Lung (tissue), 12 donors: ENCODE results near the gene MYO10. TPM values are rescaled to one million over a fixed set of nuclear protein-coding genes. Genes with fewer than 3 reads are reported as not detected.

Experiments used
- ATAC-seq: fragments of 200-7000 bp; cut with Tn5 transposase; one replicate; pipeline ENCODE4 v1.9.1; 2020; ENCODE audit warnings: moderate number of reproducible peaks; ENCODE audit not compliant: insufficient read depth, low FRiP score
- DNase-seq, 3 donors: peaks; one replicate each; pipeline ENCODE4 v3.0.0-alpha.2; 2013 to 2017
- H3K27ac ChIP-seq, 2 donors: one replicate each; pipeline ENCODE4 v1.5.1; 2013; ENCODE audit warnings: mild to moderate bottlenecking in 2 of 2, moderate library complexity in 2 of 2, control low read depth in 1 of 2, inconsistent platforms in 1 of 2, low read depth in 1 of 2, low read length in 1 of 2
- H3K27me3 ChIP-seq, 3 donors: one replicate each; pipeline ENCODE4 v1.5.1; 2013; ENCODE audit warnings: low read length in 2 of 3; ENCODE audit not compliant: control insufficient read depth in 3 of 3, insufficient read depth in 3 of 3
- H3K36me3 ChIP-seq, 4 donors: one replicate each; pipeline ENCODE4 v1.5.1; 2013; ENCODE audit warnings: low read length in 4 of 4, mild to moderate bottlenecking in 1 of 4, moderate library complexity in 1 of 4; ENCODE audit not compliant: control insufficient read depth in 4 of 4, insufficient read depth in 4 of 4
- H3K4me1 ChIP-seq, 5 donors: one replicate each; pipeline ENCODE4 v1.5.1; 2013; ENCODE audit warnings: low read length in 5 of 5, mild to moderate bottlenecking in 2 of 5, moderate library complexity in 1 of 5; ENCODE audit not compliant: control insufficient read depth in 5 of 5, insufficient read depth in 5 of 5
- H3K4me3 ChIP-seq: one replicate; pipeline ENCODE4 v1.5.1; 2013; ENCODE audit warnings: mild to moderate bottlenecking, control low read depth, moderate library complexity
- H3K9ac ChIP-seq, 2 donors: one replicate each; pipeline ENCODE4 v1.5.1; 2013; ENCODE audit warnings: low read length in 2 of 2, control low read depth in 1 of 2; ENCODE audit not compliant: insufficient read depth in 1 of 2
- H3K9me3 ChIP-seq, 4 donors: one replicate each; pipeline ENCODE4 v1.5.1; 2013; ENCODE audit warnings: low read length in 3 of 4, mild to moderate bottlenecking in 1 of 4, moderate library complexity in 1 of 4; ENCODE audit not compliant: control insufficient read depth in 4 of 4, insufficient read depth in 3 of 4
- CTCF ChIP-seq: IDR thresholded peaks from 2 replicates; pipeline ENCODE4 v1.5.1; 2012; ENCODE audit warnings: mild to moderate bottlenecking; ENCODE audit errors: control extremely low read depth, extremely low read depth
- WGBS, 2 donors: extraction: QIAGEN DNeasy Blood & Tissue Kit; methylation state at CpG; one replicate each; pipeline ENCODE4 v1.1.7; 2013; 5-methylcytosine and 5-hydroxymethylcytosine counted together
- polyA plus RNA-seq, 2 donors: library from polyadenylated mRNA; stranded (reverse); fragments of 200-250 nt; gene quantifications; one replicate each; pipeline ENCODE4 v1.2.1, GENCODE V29; 2013
- total RNA-seq, 2 donors: library from RNA; depleted of rRNA in 1 of 2; stranded (reverse); fragments of >200 nt in 1 of 2; gene quantifications; one replicate each; pipeline ENCODE4 v1.2.1, GENCODE V29; 2014 to 2021
- donor health status: control.
- donor health status: control.
- donor health status: Bipolar disorder and iron deficiency.
- donor health status: healthy.
- donor health status: DM: yes; HTN: yes; CAD: no.

The MYO10 gene
- total and polyA plus RNA-seq, 4 donors = 10.6 to 71.5 (median 28.2) TPM

- H3K27ac ChIP-seq = no peak overlapping the region
- DNase-seq = no peak
- no peaks in the 10 kb centered on the region for H3K9me3 ChIP-seq
- H3K36me3 ChIP-seq = peaks cover 0 to 4% (median 0%) of the 10 kb centered on the region in 4 donors
- no peaks in the 10 kb centered on the region for H3K27me3 ChIP-seq
- no peak overlapping the region for H3K4me3 ChIP-seq
- TF ChIP-seq CTCF = no peak
- no peak overlapping the region for H3K9ac ChIP-seq
- WGBS, 2 donors = 82 to 88% methylated on average over 9 of the region's 9 CpGs
- peaks cover 0 to 27% (median 14%) of the 10 kb centered on the region in 5 donors for H3K4me1 ChIP-seq
- no peak for ATAC-seq
These were observed 33.2 kb downstream of the MYO10 start for GRCh38 chr5:16902846-16903245.

- Histone ChIP-seq H3K4me3 (no peak overlapping the region), H3K9ac (no peak overlapping the region), H3K27ac (no peak overlapping the region), H3K9me3 (no peaks in the 10 kb centered on the region), H3K27me3 (no peaks in the 10 kb centered on the region), H3K4me1 (peaks cover 0 to 37% (median 26%) of the 10 kb centered on the region in 5 donors), H3K36me3 (peaks cover 0 to 4% (median 0%) of the 10 kb centered on the region in 4 donors)
- 88 to 89% methylated on average over 13 of the region's 13 CpGs for WGBS, 2 donors
- no peak for ATAC-seq
- no peak for DNase-seq
- no peak for TF ChIP-seq CTCF
These were observed 35.0 kb downstream of the MYO10 start for GRCh38 chr5:16901021-16901644.

- Histone ChIP-seq H3K9me3 (no peaks in the 10 kb centered on the region), H3K36me3 (no peaks in the 10 kb centered on the region), H3K9ac (no peak overlapping the region), H3K27ac (no peak overlapping the region), H3K4me1 (peaks cover 0 to 50% (median 30%) of the 10 kb centered on the region in 5 donors), H3K4me3 (no peak overlapping the region), H3K27me3 (no peaks in the 10 kb centered on the region)
- no peak for DNase-seq
- WGBS, 2 donors = 80 to 88% methylated on average over 12 of the region's 12 CpGs
- ATAC-seq = no peak
- no peak for TF ChIP-seq CTCF
These were observed 36.9 kb downstream of the MYO10 start for GRCh38 chr5:16899171-16899570.

- Histone ChIP-seq H3K9ac (peak overlapping the region in 1 of 2 donors; percentile 42), H3K4me1 (peaks cover 0 to 40% (median 28%) of the 10 kb centered on the region in 5 donors), H3K27ac (no peak overlapping the region), H3K36me3 (no peaks in the 10 kb centered on the region), H3K27me3 (no peaks in the 10 kb centered on the region), H3K4me3 (no peak overlapping the region), H3K9me3 (no peaks in the 10 kb centered on the region)
- TF ChIP-seq CTCF = no peak
- WGBS, 2 donors = 77 to 86% methylated on average over 6 of the region's 6 CpGs
- no peak for DNase-seq
- ATAC-seq = no peak
These were observed 38.3 kb downstream of the MYO10 start for GRCh38 chr5:16897800-16898199.
